CD4-positive, alpha-beta T cell treated with Interleukin-15 for 1 hour (primary cell): Measurements from ENCODE around the gene PFKFB4.

ENCODE experiments used
- DNase-seq: peaks from one replicate; pipeline ENCODE4 v3.0.0-alpha.2; 2020

Gene PFKFB4

GRCh38 chr3:48528048-48528447 lies 28.6 kb downstream of the PFKFB4 start:
- DNase-seq, result no peak

- no peak for DNase-seq
These were observed 31.6 kb downstream of the PFKFB4 start for GRCh38 chr3:48524970-48525369.

GRCh38 chr3:48521635-48522034 lies 35.0 kb downstream of the PFKFB4 start:
- DNase-seq, result no peak

GRCh38 chr3:48519277-48519643 lies 37.3 kb downstream of the PFKFB4 start:
- no peak for DNase-seq

- DNase-seq, result no peak
These were observed 37.8 kb downstream of the PFKFB4 start for GRCh38 chr3:48518638-48519276.

GRCh38 chr3:48518069-48518468 lies 38.5 kb downstream of the PFKFB4 start:
- no peak for DNase-seq

GRCh38 chr3:48516571-48516970 lies 40.0 kb downstream of the PFKFB4 start:
- no peak for DNase-seq

GRCh38 chr3:48514431-48515227 lies 42.0 kb downstream of the PFKFB4 start:
- no peak for DNase-seq

- DNase-seq, result no peak
These were observed 45.1 kb downstream of the PFKFB4 start for GRCh38 chr3:48511551-48511950.

GRCh38 chr3:48507256-48508061 lies 49.1 kb downstream of the PFKFB4 start:
- DNase-seq, result peak; percentile 80

GRCh38 chr3:48505968-48506504 lies 50.6 kb downstream of the PFKFB4 start:
- DNase-seq, result no peak

GRCh38 chr3:48505146-48505545 lies 51.5 kb downstream of the PFKFB4 start:
- DNase-seq, result no peak

- peak; percentile 49 for DNase-seq
These were observed 52.3 kb downstream of the PFKFB4 start, which contains the start of gene SHISA5 for GRCh38 chr3:48504051-48504946. Gene SHISA5, minus strand, starts transcription at chr3:48504174. Its CDS starts 80 bp downstream, at chr3:48504094.

- no peak for DNase-seq
These were observed 53.1 kb downstream of the PFKFB4 start for GRCh38 chr3:48503401-48504050.

- no peak for DNase-seq
These were observed 53.9 kb downstream of the PFKFB4 start for GRCh38 chr3:48502728-48503168.

GRCh38 chr3:48502121-48502520 lies 54.5 kb downstream of the PFKFB4 start:
- no peak for DNase-seq

GRCh38 chr3:48501196-48501595 lies 55.4 kb downstream of the PFKFB4 start:
- DNase-seq, result no peak

GRCh38 chr3:48500656-48501055 lies 55.9 kb downstream of the PFKFB4 start:
- no peak for DNase-seq

GRCh38 chr3:48493203-48493501 lies 63.5 kb downstream of the PFKFB4 start:
- DNase-seq, result no peak

- DNase-seq, result no peak
These were observed 64.0 kb downstream of the PFKFB4 start for GRCh38 chr3:48492461-48493202.

GRCh38 chr3:48486952-48487351 lies 69.7 kb downstream of the PFKFB4 start:
- DNase-seq, result no peak
